Osteocyte (in vitro differentiated cells): Measurements from ENCODE around the gene ZNF207. TPM values are rescaled to one million over a fixed set of nuclear protein-coding genes. Genes with fewer than 3 reads are reported as not detected.

Source experiments
- DNase-seq: peaks from one replicate; pipeline ENCODE4 v3.0.0; 2021; ENCODE audit warnings: mixed read lengths; ENCODE audit not compliant: unreplicated experiment; ENCODE audit errors: extremely low spot score
- H3K27ac Mint-ChIP-seq: one replicate; pipeline ENCODE4 v1.8.0; 2021; ENCODE audit warnings: mild to moderate bottlenecking, mixed read lengths; ENCODE audit not compliant: unreplicated experiment
- H3K27me3 Mint-ChIP-seq: one replicate; pipeline ENCODE4 v1.8.0; 2021; ENCODE audit warnings: mixed read lengths; ENCODE audit not compliant: unreplicated experiment
- H3K36me3 Mint-ChIP-seq: one replicate; pipeline ENCODE4 v1.8.0; 2021; ENCODE audit warnings: mixed read lengths; ENCODE audit not compliant: unreplicated experiment
- H3K4me1 Mint-ChIP-seq: one replicate; pipeline ENCODE4 v1.8.0; 2021; ENCODE audit warnings: mixed read lengths; ENCODE audit not compliant: unreplicated experiment
- H3K4me3 Mint-ChIP-seq: one replicate; pipeline ENCODE4 v1.8.0; 2021; ENCODE audit warnings: mild to moderate bottlenecking, moderate library complexity, mixed read lengths; ENCODE audit not compliant: unreplicated experiment
- H3K9me3 Mint-ChIP-seq: one replicate; pipeline ENCODE4 v1.8.0; 2021; ENCODE audit warnings: mixed read lengths; ENCODE audit not compliant: unreplicated experiment
- CTCF ChIP-seq: fragments of 200-600 bp; sonication (generic); IDR thresholded peaks from 2 replicates; pipeline ENCODE4 v1.5.0; 2021; ENCODE audit warnings: antibody characterized with exemption, mild to moderate bottlenecking, moderate library complexity
- total RNA-seq: library from RNA; stranded (reverse); gene quantifications from 2 replicates; pipeline ENCODE4 v1.2.1, GENCODE V29; 2021

The ZNF207 gene
- total RNA-seq, 1 donor from 2014 or later: 153 TPM

DNA sequence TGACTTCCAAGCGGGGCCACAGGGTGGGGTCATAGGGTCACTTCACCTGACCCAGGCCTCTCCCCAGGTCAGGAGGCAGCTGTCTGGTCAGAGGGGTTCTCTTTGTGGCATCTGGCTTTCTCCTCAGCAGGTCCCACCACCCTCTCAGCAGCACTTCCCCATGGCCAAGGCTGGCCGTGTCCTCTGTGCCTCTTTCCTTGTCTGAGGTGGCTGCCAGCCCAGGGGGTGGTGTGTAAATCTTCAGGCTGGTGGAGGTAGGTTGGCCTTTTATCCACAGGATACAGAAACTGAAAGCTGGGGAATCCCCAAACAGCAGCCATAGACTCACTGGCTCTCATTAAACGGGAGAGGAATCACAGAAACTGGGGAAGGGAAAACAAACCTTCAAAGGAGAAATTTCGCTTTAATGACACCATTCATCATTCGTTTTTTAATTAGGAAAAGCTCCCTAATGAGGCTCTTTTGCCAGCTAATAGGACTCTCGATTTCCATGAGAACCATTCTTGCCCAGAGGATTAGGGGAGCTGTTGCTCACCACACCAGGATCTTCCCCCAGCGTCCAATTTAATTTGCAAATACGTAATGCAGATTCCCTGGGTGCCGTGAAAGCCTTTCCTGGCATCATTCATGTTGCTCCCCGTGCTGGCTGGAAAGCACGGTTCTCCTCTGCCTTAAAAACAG lies 26.0 kb upstream of the ZNF207 start:
- no peaks in the 10 kb centered on the region for H3K9me3 Mint-ChIP-seq

GRCh38 chr17:32327911-32328310 lies 22.0 kb upstream of the ZNF207 start:
- no peak for DNase-seq
- Mint-ChIP-seq H3K36me3 (peaks cover 7% of the 10 kb centered on the region), H3K4me1 (peaks cover 5% of the 10 kb centered on the region), H3K27me3 (no peaks in the 10 kb centered on the region), H3K9me3 (no peaks in the 10 kb centered on the region), H3K4me3 (no peak overlapping the region), H3K27ac (no peak overlapping the region)
- TF ChIP-seq CTCF: no peak

More for the DNA sequence above, 26.0 kb upstream of the ZNF207 start:
- no peak overlapping the region for H3K27ac Mint-ChIP-seq
- no peak for TF ChIP-seq CTCF
- no peaks in the 10 kb centered on the region for H3K36me3 Mint-ChIP-seq
- H3K4me3 Mint-ChIP-seq: no peak overlapping the region
- H3K27me3 Mint-ChIP-seq: no peaks in the 10 kb centered on the region
- DNase-seq: no peak
- peaks cover 5% of the 10 kb centered on the region for H3K4me1 Mint-ChIP-seq

- Mint-ChIP-seq H3K9me3 (no peaks in the 10 kb centered on the region), H3K4me3 (no peak overlapping the region), H3K27ac (no peak overlapping the region), H3K4me1 (no peaks in the 10 kb centered on the region), H3K27me3 (no peaks in the 10 kb centered on the region), H3K36me3 (peaks cover 24% of the 10 kb centered on the region)
- no peak for TF ChIP-seq CTCF
- no peak for DNase-seq
Observed at GRCh38 chr17:32330147-32330546, 19.8 kb upstream of the ZNF207 start.

- no peak for DNase-seq
- H3K4me3 Mint-ChIP-seq: no peak overlapping the region
- H3K9me3 Mint-ChIP-seq: no peaks in the 10 kb centered on the region
- H3K36me3 Mint-ChIP-seq: peaks cover 29% of the 10 kb centered on the region
- H3K4me1 Mint-ChIP-seq: peaks cover 5% of the 10 kb centered on the region
- H3K27ac Mint-ChIP-seq: no peak overlapping the region
- TF ChIP-seq CTCF: no peak
- H3K27me3 Mint-ChIP-seq: no peaks in the 10 kb centered on the region
Observed at GRCh38 chr17:32331243-32332040, 18.5 kb upstream of the ZNF207 start.

DNA sequence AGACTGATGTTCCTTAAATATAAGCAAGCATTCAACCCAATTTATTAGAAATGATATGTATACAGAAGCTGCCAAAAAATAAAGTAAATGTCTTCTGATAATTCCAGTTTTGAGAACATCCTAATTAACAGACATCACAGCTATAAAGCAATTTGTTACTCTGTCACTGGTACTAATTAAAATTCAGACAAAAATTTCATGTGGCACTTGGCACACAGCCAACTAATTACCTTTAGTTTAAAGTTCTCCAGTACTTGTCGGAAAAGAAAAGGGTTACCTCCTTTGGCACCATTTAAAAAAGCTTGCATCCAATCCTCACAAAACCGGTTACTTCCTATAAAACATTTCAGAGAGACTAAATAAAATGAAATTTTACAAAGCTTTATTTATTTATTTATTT lies 16.8 kb upstream of the ZNF207 start:
- Mint-ChIP-seq H3K27me3 (no peaks in the 10 kb centered on the region), H3K4me1 (peaks cover 5% of the 10 kb centered on the region), H3K36me3 (peaks cover 32% of the 10 kb centered on the region), H3K27ac (no peak overlapping the region), H3K4me3 (no peak overlapping the region), H3K9me3 (no peaks in the 10 kb centered on the region)
- no peak for DNase-seq
- no peak for TF ChIP-seq CTCF
